Measurements from ENCODE around the gene SH3GLB2.

Gene SH3GLB2

DNA sequence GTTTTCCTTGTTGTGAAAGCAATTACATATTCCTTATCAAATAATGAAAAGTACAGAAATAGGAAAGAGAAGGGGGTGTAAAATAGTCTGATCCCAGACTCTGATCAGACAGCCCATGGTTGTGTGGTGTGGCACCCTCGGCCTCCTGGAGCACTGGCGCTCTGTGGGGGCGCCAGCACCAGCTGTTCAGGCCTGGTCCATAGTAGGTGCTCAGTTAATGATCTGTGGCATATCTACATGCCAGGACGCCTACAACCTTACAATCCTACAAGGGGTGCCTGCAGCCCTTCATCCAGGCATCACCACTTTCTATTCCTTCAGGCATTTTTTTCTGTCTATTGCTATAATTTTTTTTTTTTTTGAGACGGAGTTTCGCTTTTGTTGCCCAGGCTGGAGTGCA is 24.9 kb upstream of the SH3GLB2 start:
- Histone ChIP-seq H3K9me2 (replicated peaks; ENCODE audit: control insufficient read depth, low read length) (no peaks in the 10 kb centered on the region), H3K36me3 (ENCODE audit: control insufficient read depth, low read length) (peaks cover 23% of the 10 kb centered on the region), H4K20me1 (ENCODE audit: control insufficient read depth, insufficient read depth, low read depth, low read length) (no peaks in the 10 kb centered on the region), H3K9me3 (ENCODE audit: control insufficient read depth, insufficient read depth, low read length) (no peaks in the 10 kb centered on the region), H3K4me3 (ENCODE audit: low read length) (no peak overlapping the region), H3K79me2 (ENCODE audit: control insufficient read depth, low read length) (no peaks in the 10 kb centered on the region), H3K4me1 (ENCODE audit: control insufficient read depth, low read length) (no peaks in the 10 kb centered on the region), H3K27me3 (ENCODE audit: control insufficient read depth, low read length) (no peaks in the 10 kb centered on the region), H3F3A (ENCODE audit: control insufficient read depth, insufficient read depth) (no peaks in the 10 kb centered on the region), H3K27ac (ENCODE audit: low read depth, low read length) (no peak overlapping the region), H3K4me2 (ENCODE audit: low read length) (no peak overlapping the region)
- TF ChIP-seq CTCF (IDR thresholded peaks at IDR 0.05; ENCODE audit: low read depth, low read length, poor library complexity, severe bottlenecking): no peak
- no peak for TF ChIP-seq EZH2phosphoT487 (IDR thresholded peaks at IDR 0.05; ENCODE audit: borderline replicate concordance, low read length)

DNA sequence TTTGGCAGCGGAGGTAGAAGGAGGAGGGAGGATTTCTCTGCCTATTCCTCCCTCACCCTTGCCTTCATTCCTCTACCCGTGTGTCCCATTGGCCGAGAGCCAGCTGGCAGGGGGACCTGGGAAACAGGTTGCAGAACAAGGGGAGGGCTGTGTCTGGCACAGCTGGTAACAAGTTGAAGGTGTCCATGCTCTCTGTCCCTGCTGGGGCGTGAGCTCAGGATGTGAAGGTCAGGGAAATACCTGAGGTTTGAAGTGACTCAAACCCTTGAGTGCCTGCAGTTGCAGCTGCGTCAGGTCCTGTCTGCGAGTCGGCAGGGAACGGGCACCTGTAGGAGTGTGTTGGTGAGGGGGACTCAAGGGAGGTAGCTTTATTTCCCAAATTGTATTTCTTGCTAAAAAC is 24.5 kb upstream of the SH3GLB2 start:
- Histone ChIP-seq H3K4me2 (ENCODE audit: low read length) (no peak overlapping the region), H3K9me3 (ENCODE audit: control insufficient read depth, insufficient read depth, low read length) (no peaks in the 10 kb centered on the region), H3F3A (ENCODE audit: control insufficient read depth, insufficient read depth) (no peaks in the 10 kb centered on the region), H3K36me3 (ENCODE audit: control insufficient read depth, low read length) (peaks cover 23% of the 10 kb centered on the region), H3K4me1 (ENCODE audit: control insufficient read depth, low read length) (no peaks in the 10 kb centered on the region), H4K20me1 (ENCODE audit: control insufficient read depth, insufficient read depth, low read depth, low read length) (no peaks in the 10 kb centered on the region), H3K9me2 (replicated peaks; ENCODE audit: control insufficient read depth, low read length) (no peaks in the 10 kb centered on the region), H3K4me3 (ENCODE audit: low read length) (no peak overlapping the region), H3K79me2 (ENCODE audit: control insufficient read depth, low read length) (no peaks in the 10 kb centered on the region), H3K27ac (ENCODE audit: low read depth, low read length) (no peak overlapping the region), H3K27me3 (ENCODE audit: control insufficient read depth, low read length) (no peaks in the 10 kb centered on the region)
- no peak for TF ChIP-seq EZH2phosphoT487 (IDR thresholded peaks at IDR 0.05; ENCODE audit: borderline replicate concordance, low read length)
- TF ChIP-seq CTCF (IDR thresholded peaks at IDR 0.05; ENCODE audit: low read depth, low read length, poor library complexity, severe bottlenecking): no peak

GRCh38 chr9:129042016-129042415 is 13.9 kb upstream of the SH3GLB2 start:
- H3K4me2 ChIP-seq (ENCODE audit: low read length): no peak overlapping the region

More at GRCh38 chr9:129042016-129042415, 13.9 kb upstream of the SH3GLB2 start:
- Histone ChIP-seq H3K27me3 (ENCODE audit: control insufficient read depth, low read length) (no peaks in the 10 kb centered on the region), H3K36me3 (ENCODE audit: control insufficient read depth, low read length) (peaks cover 21% of the 10 kb centered on the region), H4K20me1 (ENCODE audit: control insufficient read depth, insufficient read depth, low read depth, low read length) (no peaks in the 10 kb centered on the region), H3K4me1 (ENCODE audit: control insufficient read depth, low read length) (peaks cover 16% of the 10 kb centered on the region), H3F3A (ENCODE audit: control insufficient read depth, insufficient read depth) (no peaks in the 10 kb centered on the region), H3K79me2 (ENCODE audit: control insufficient read depth, low read length) (peaks cover 22% of the 10 kb centered on the region), H3K9me2 (replicated peaks; ENCODE audit: control insufficient read depth, low read length) (no peaks in the 10 kb centered on the region), H3K27ac (ENCODE audit: low read depth, low read length) (no peak overlapping the region), H3K9me3 (ENCODE audit: control insufficient read depth, insufficient read depth, low read length) (no peaks in the 10 kb centered on the region), H3K4me3 (ENCODE audit: low read length) (no peak overlapping the region)
- TF ChIP-seq CTCF (IDR thresholded peaks at IDR 0.05; ENCODE audit: low read depth, low read length, poor library complexity, severe bottlenecking): no peak
- no peak for TF ChIP-seq EZH2phosphoT487 (IDR thresholded peaks at IDR 0.05; ENCODE audit: borderline replicate concordance, low read length)

Data from DOHH2 (cell line).